Measurements from ENCODE around the gene COL28A1. TPM values are rescaled to one million over a fixed set of nuclear protein-coding genes. Genes with fewer than 3 reads are reported as not detected.

Gene COL28A1
- total and polyA plus RNA-seq, 2 of the 13 experiments (the other 11 are each of a cell fraction or from before 2014, with no cell fraction given) = 0.07 to 0.15 TPM

GRCh38 chr7:7566651-7567611 lies 31.3 kb upstream of the COL28A1 start, which contains the start of gene MIOS (continued):
- TF ChIP-seq KDM2A (CRISPR knock-in tag; IDR thresholded peaks at IDR 0.05; ENCODE audit: borderline replicate concordance, low read depth) (peak; percentile 63; the same call in 1 of the 2 replicates), ZGPAT (CRISPR knock-in tag; IDR thresholded peaks at IDR 0.05) (peak; percentile 40; the same call in 1 of the 2 replicates), FLYWCH1 (CRISPR knock-in tag; IDR thresholded peaks at IDR 0.05) (peak; percentile 77; the same call in 1 of the 2 replicates), BCL3 (CRISPR knock-in tag; IDR thresholded peaks at IDR 0.05) (peak; percentile 72; the same call in 1 of the 2 replicates), CEBPG (CRISPR knock-in tag; IDR thresholded peaks at IDR 0.05) (no peak), DZIP1 (CRISPR knock-in tag; IDR thresholded peaks at IDR 0.05) (no peak), BRD4 (CRISPR knock-in tag; IDR thresholded peaks at IDR 0.05) (no peak), ZNF281 (CRISPR knock-in tag; IDR thresholded peaks at IDR 0.05; ENCODE audit: borderline replicate concordance) (no peak), BRCA1 (CRISPR knock-in tag; IDR thresholded peaks at IDR 0.05) (peak; percentile 47; the same call in 1 of the 2 replicates), THAP11 (CRISPR knock-in tag; IDR thresholded peaks at IDR 0.05) (peak; percentile 56; the same call in 1 of the 2 replicates), POGK (CRISPR knock-in tag; conservative IDR thresholded peaks at IDR 0.05) (peak; percentile 46; the same call in 1 of the 2 replicates), KAT8 (CRISPR knock-in tag; IDR thresholded peaks at IDR 0.05) (no peak; the same call in 1 of the 2 replicates), MAFK (conservative IDR thresholded peaks at IDR 0.05 in 1 of 2, IDR thresholded peaks at IDR 0.05 in 1 of 2; ENCODE audit: low read length in 2 of 2) (no peak)
- TF ChIP-seq, protein P1, sequence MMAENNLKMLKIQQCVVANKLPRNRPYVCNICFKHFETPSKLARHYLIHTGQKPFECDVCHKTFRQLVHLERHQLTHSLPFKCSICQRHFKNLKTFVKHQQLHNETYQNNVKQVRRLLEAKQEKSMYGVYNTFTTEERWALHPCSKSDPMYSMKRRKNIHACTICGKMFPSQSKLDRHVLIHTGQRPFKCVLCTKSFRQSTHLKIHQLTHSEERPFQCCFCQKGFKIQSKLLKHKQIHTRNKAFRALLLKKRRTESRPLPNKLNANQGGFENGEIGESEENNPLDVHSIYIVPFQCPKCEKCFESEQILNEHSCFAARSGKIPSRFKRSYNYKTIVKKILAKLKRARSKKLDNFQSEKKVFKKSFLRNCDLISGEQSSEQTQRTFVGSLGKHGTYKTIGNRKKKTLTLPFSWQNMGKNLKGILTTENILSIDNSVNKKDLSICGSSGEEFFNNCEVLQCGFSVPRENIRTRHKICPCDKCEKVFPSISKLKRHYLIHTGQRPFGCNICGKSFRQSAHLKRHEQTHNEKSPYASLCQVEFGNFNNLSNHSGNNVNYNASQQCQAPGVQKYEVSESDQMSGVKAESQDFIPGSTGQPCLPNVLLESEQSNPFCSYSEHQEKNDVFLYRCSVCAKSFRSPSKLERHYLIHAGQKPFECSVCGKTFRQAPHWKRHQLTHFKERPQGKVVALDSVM (CRISPR knock-in tag; IDR thresholded peaks at IDR 0.05) = peak; percentile 62; the same call in 1 of the 2 replicates

Measured in HepG2 (cell line).